WTC11 (cell line): Measurements from ENCODE around the gene TMEM204. TPM values are rescaled to one million over a fixed set of nuclear protein-coding genes. Genes with fewer than 3 reads are reported as not detected.
A peak's percentile ranks its signal among the peaks of the same experiment; 100 is the strongest.

Source experiments
- ATAC-seq: fragments of 200-7000 bp; cut with Tn5 transposase; 2 replicates; pipeline ENCODE4 v1.10.0; 2021; ENCODE audit warnings: mild to moderate bottlenecking, moderate library complexity
- CTCF ChIA-PET: fragments of 300-600 bp; sonication (Branson Sonifier 250); formaldehyde crosslinking; loops from one replicate; lab custom pipeline; 2021; ENCODE audit warnings: antibody characterized with exemption; lab: Charles Lee
- POLR2A ChIA-PET: fragments of 350-600 bp; sonication (Branson Sonifier 250); formaldehyde crosslinking; loops from one replicate; lab custom pipeline; 2021; ENCODE audit warnings: antibody characterized with exemption; lab: Charles Lee
- DNase-seq: peaks from one replicate; pipeline ENCODE4 v3.0.0; 2021; ENCODE audit warnings: low spot score
- H3K27ac Mint-ChIP-seq: 2 replicates; pipeline ENCODE4 v1.8.0; 2021; ENCODE audit warnings: mixed read lengths
- H3K27me3 Mint-ChIP-seq: 2 replicates; pipeline ENCODE4 v1.8.0; 2021; ENCODE audit warnings: low read depth, mild to moderate bottlenecking, moderate library complexity, mixed read lengths
- H3K36me3 Mint-ChIP-seq: 2 replicates; pipeline ENCODE4 v1.8.0; 2021; ENCODE audit warnings: mixed read lengths
- H3K4me1 Mint-ChIP-seq: 2 replicates; pipeline ENCODE4 v1.8.0; 2022; ENCODE audit warnings: mixed read lengths
- H3K4me3 Mint-ChIP-seq: 2 replicates; pipeline ENCODE4 v1.8.0; 2021; ENCODE audit warnings: mild to moderate bottlenecking, moderate library complexity, mixed read lengths
- H3K9me3 Mint-ChIP-seq: 2 replicates; pipeline ENCODE4 v1.8.0; 2021; ENCODE audit warnings: mixed read lengths
- AFF4 ChIP-seq: sonication (generic); formaldehyde crosslinking; IDR thresholded peaks from 2 replicates; pipeline ENCODE4 v1.8.1; 2023; ENCODE audit warnings: mild to moderate bottlenecking, missing genetic modification reagents, borderline replicate concordance
- ARID4B ChIP-seq: sonication (generic); formaldehyde crosslinking; IDR thresholded peaks from 2 replicates; pipeline ENCODE4 v1.8.0; 2023; ENCODE audit warnings: missing genetic modification reagents, mild to moderate bottlenecking, borderline replicate concordance
- ATF1 ChIP-seq: sonication (generic); formaldehyde crosslinking; IDR thresholded peaks from 2 replicates; pipeline ENCODE4 v1.8.1; 2023; ENCODE audit warnings: mild to moderate bottlenecking, moderate library complexity, missing genetic modification reagents
- ATF3 ChIP-seq: sonication (generic); formaldehyde crosslinking; conservative IDR thresholded peaks from 2 replicates; pipeline ENCODE4 v1.8.1; 2022; ENCODE audit warnings: mild to moderate bottlenecking, missing genetic modification reagents
- CREB1 ChIP-seq: sonication (generic); formaldehyde crosslinking; IDR thresholded peaks from 2 replicates; pipeline ENCODE4 v1.8.0; 2023; ENCODE audit warnings: mild to moderate bottlenecking, missing genetic modification reagents
- NFATC4 ChIP-seq: fragments of 250-450 bp; sonication (Bioruptor Pico); IDR thresholded peaks from 2 replicates; pipeline ENCODE4 v1.9.0; 2021; ENCODE audit warnings: mild to moderate bottlenecking
- NR3C1 ChIP-seq: sonication (generic); formaldehyde crosslinking; conservative IDR thresholded peaks from 2 replicates; pipeline ENCODE4 v1.8.1; 2023; ENCODE audit warnings: low read depth, mild to moderate bottlenecking, missing genetic modification reagents
- SMAD3 ChIP-seq: sonication (generic); formaldehyde crosslinking; IDR thresholded peaks from 2 replicates; pipeline ENCODE4 v1.8.0; 2022; ENCODE audit warnings: missing genetic modification reagents, mild to moderate bottlenecking, borderline replicate concordance
- SP1 ChIP-seq: sonication (generic); formaldehyde crosslinking; conservative IDR thresholded peaks from 2 replicates; pipeline ENCODE4 v1.8.1; 2022; ENCODE audit warnings: missing genetic modification reagents
- TP53 ChIP-seq: sonication (generic); formaldehyde crosslinking; IDR thresholded peaks from 2 replicates; pipeline ENCODE4 v1.8.1; 2023; ENCODE audit warnings: mild to moderate bottlenecking, missing genetic modification reagents
- ZNF263 ChIP-seq: sonication (generic); formaldehyde crosslinking; IDR thresholded peaks from 2 replicates; pipeline ENCODE4 v1.8.1; 2022; ENCODE audit warnings: low read depth, mild to moderate bottlenecking, moderate library complexity, missing genetic modification reagents
- total RNA-seq: library from RNA; stranded (reverse); gene quantifications from 3 replicates; pipeline ENCODE4 v1.2.3, GENCODE V29; 2021

TMEM204 gene
- total RNA-seq, 1 experiment from 2014 or later: 0.35 TPM

- H3K9me3 Mint-ChIP-seq: peaks cover 15% of the 10 kb centered on the region
- H3K36me3 Mint-ChIP-seq: peaks cover 18% of the 10 kb centered on the region
- H3K4me3 Mint-ChIP-seq: no peak overlapping the region
- ChIA-PET CTCF (no interaction called here), POLR2A (no interaction called here)
- no peaks in the 10 kb centered on the region for H3K4me1 Mint-ChIP-seq
- no peaks in the 10 kb centered on the region; the same call in 1 of the 2 replicates for H3K27me3 Mint-ChIP-seq
- DNase-seq (no peak), ATAC-seq (no peak)
- H3K27ac Mint-ChIP-seq: 0 out of 2 replicates have a peak overlapping the region, but pooled peaks have one; percentile 17
- TF ChIP-seq SP1 (no peak), SMAD3 (CRISPR knock-in tag) (no peak), ATF1 (CRISPR knock-in tag) (no peak), ATF3 (CRISPR knock-in tag) (no peak), NR3C1 (CRISPR knock-in tag) (no peak), ZNF263 (CRISPR knock-in tag) (no peak), NFATC4 (no peak)
Measured at GRCh38 chr16:1512774-1513173, 20.7 kb upstream of the TMEM204 start.

GRCh38 chr16:1514507-1514906 is 19.0 kb upstream of the TMEM204 start:
- POLR2A ChIA-PET: no interaction called here

More at GRCh38 chr16:1514507-1514906, 19.0 kb upstream of the TMEM204 start:
- Mint-ChIP-seq H3K4me1 (no peaks in the 10 kb centered on the region), H3K27me3 (no peaks in the 10 kb centered on the region; the same call in 1 of the 2 replicates), H3K9me3 (peaks cover 15% of the 10 kb centered on the region), H3K27ac (no peak overlapping the region), H3K36me3 (peaks cover 18% of the 10 kb centered on the region), H3K4me3 (no peak overlapping the region)
- CTCF ChIA-PET: no interaction called here
- DNase-seq (no peak), ATAC-seq (no peak)
- TF ChIP-seq ARID4B (CRISPR knock-in tag): no peak
- TF ChIP-seq TP53 (CRISPR knock-in tag): no peak
- TF ChIP-seq SMAD3 (CRISPR knock-in tag): no peak
- TF ChIP-seq CREB1 (CRISPR knock-in tag): no peak
- no peak for TF ChIP-seq AFF4
